Astrocyte (in vitro differentiated cells and primary cell): ENCODE measurements around the gene LZTS2.

Experiments
- EZH2 ChIP-seq: IDR thresholded peaks from 2 replicates; pipeline ENCODE4 v1.6.1; 2012; ENCODE audit warnings: mild to moderate bottlenecking, low read length, inconsistent platforms; ENCODE audit not compliant: insufficient read depth
- TF ChIP-seq, protein P1 (sequence below): IDR thresholded peaks from 2 replicates; pipeline ENCODE4 v1.5.1; 2011; ENCODE audit warnings: low read depth, mild to moderate bottlenecking, inconsistent platforms, low read length, moderate library complexity; ENCODE audit not compliant: insufficient read depth

DNA sequence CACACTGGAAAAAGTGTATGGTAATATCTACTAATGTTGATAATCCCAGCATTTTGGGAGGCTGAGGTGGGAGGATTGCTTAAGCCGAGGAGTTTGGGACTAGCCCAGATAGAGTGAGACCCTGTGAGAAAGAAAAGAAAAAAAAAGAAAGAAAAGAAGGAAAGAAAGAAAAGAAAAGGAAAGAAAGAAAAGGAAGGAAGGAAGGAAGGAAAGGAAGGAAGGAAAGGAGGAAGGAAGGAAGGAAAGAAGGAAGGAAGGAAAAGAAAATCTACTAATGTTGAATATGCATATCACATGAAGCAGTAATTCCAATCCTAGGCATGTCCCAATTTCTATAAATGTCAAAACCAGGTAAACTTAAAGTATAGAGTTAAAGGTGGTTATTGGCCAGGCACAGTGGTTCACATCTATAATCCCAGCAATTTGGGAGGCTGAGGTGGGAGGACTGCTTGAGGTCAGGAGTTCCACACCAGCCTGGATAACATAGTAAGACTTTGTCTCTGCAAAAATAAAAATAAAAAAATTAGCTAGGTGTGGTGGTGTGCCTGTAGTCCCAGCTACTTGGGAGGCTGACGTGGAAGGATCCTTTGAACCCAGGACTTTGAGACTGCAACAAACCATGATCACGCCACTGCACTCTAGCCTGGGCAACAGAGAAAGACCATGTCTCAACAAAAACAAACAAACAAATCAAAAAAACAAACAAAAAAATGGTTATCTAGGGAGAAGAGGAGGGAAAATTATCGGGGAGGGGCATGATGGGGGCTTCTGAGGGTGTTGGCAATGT is 57.0 kb downstream of the LZTS2 start:
- TF ChIP-seq, protein P1, sequence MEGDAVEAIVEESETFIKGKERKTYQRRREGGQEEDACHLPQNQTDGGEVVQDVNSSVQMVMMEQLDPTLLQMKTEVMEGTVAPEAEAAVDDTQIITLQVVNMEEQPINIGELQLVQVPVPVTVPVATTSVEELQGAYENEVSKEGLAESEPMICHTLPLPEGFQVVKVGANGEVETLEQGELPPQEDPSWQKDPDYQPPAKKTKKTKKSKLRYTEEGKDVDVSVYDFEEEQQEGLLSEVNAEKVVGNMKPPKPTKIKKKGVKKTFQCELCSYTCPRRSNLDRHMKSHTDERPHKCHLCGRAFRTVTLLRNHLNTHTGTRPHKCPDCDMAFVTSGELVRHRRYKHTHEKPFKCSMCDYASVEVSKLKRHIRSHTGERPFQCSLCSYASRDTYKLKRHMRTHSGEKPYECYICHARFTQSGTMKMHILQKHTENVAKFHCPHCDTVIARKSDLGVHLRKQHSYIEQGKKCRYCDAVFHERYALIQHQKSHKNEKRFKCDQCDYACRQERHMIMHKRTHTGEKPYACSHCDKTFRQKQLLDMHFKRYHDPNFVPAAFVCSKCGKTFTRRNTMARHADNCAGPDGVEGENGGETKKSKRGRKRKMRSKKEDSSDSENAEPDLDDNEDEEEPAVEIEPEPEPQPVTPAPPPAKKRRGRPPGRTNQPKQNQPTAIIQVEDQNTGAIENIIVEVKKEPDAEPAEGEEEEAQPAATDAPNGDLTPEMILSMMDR = no peak
- TF ChIP-seq EZH2 = no peak
